K562 (cell line): Measurements from ENCODE around the gene WTAP. TPM values are rescaled to one million over a fixed set of nuclear protein-coding genes. Genes with fewer than 3 reads are reported as not detected.

ENCODE experiments used
- CREM ChIP-seq: IDR thresholded peaks from 2 replicates; pipeline ENCODE4 v1.6.1; 2014; ENCODE audit warnings: antibody characterized with exemption, low read depth
- ETV6 ChIP-seq, 3 experiments: fragments of 150-350 bp in 1 of 3; sonication (generic) in 1 of 3; formaldehyde crosslinking in 1 of 3; IDR thresholded peaks; 2 replicates each; pipeline versions ENCODE4 v1.6.1 to v1.8.0; 2014 to 2022; ENCODE audit warnings: borderline replicate concordance in 2 of 3, low read depth in 2 of 3, antibody characterized with exemption in 1 of 3, low read length in 1 of 3, mild to moderate bottlenecking in 1 of 3, missing genetic modification reagents in 1 of 3
- KAT7 ChIP-seq: sonication (generic); formaldehyde crosslinking; IDR thresholded peaks from 2 replicates; pipeline ENCODE4 v1.8.0; 2022; ENCODE audit warnings: missing genetic modification reagents, mild to moderate bottlenecking, borderline replicate concordance
- SIN3A ChIP-seq, 2 experiments: fragments of 150-350 bp in 1 of 2; IDR thresholded peaks; 2 replicates each; pipeline ENCODE4 v1.6.1; 2011 to 2016; ENCODE audit warnings: borderline replicate concordance in 2 of 2, low read depth in 2 of 2, low read length in 2 of 2, mild to moderate bottlenecking in 2 of 2, moderate library complexity in 2 of 2; ENCODE audit not compliant: control insufficient read depth in 1 of 2
- STAG1 ChIP-seq: sonication (generic); formaldehyde crosslinking; IDR thresholded peaks from 2 replicates; pipeline ENCODE4 v1.5.0; 2020; ENCODE audit warnings: missing genetic modification reagents, borderline replicate concordance
- TOE1 ChIP-seq, 2 experiments: fragments of 450-650 bp in 1 of 2; sonication (generic) in 1 of 2; formaldehyde crosslinking in 1 of 2; IDR thresholded peaks; 2 replicates each; pipeline versions ENCODE4 v1.7.1 to v1.8.0; 2016 to 2022; ENCODE audit warnings: borderline replicate concordance in 2 of 2, mild to moderate bottlenecking in 2 of 2, antibody characterized with exemption in 1 of 2, inconsistent platforms in 1 of 2, low read depth in 1 of 2, missing genetic modification reagents in 1 of 2, moderate library complexity in 1 of 2
- polyA plus RNA-seq, 8 experiments: library from polyadenylated mRNA; depleted of rRNA in 4 of 8; stranded (reverse) in 5 of 8; unstranded in 3 of 8; fragments of >200 nt; fragmentation: Nextera tagmentation in 2 of 8; fragmentation: Illumina TruSeq in 1 of 8; extraction: Ambion mirVana in 2 of 8; extraction: Trizol in 1 of 8; gene quantifications; 2 replicates each; pipeline versions ENCODE4 v1.2.1 to v1.2.3, GENCODE V29; 2011 to 2014; ENCODE audit warnings: inconsistent platforms in 1 of 8, missing spikeins in 1 of 8
- total RNA-seq, 7 experiments: library from RNA; depleted of rRNA in 6 of 7; stranded (reverse); fragments of >200 nt in 6 of 7; fragmentation: Illumina TruSeq in 2 of 7; extraction: Trizol in 2 of 7; gene quantifications; 2 replicates each; pipeline versions ENCODE4 v1.2.1 to v1.2.3, GENCODE V29; 2011 to 2021; ENCODE audit warnings: low replicate concordance in 1 of 7
- TF ChIP-seq, protein P1 (sequence below): sonication (generic); formaldehyde crosslinking; IDR thresholded peaks from 2 replicates; pipeline ENCODE4 v1.8.0; 2022; ENCODE audit warnings: mild to moderate bottlenecking, missing genetic modification reagents
- TF ChIP-seq, protein P2 (sequence below): sonication (generic); formaldehyde crosslinking; IDR thresholded peaks from 2 replicates; pipeline ENCODE4 v1.9.0; 2022; ENCODE audit warnings: mild to moderate bottlenecking, missing genetic modification reagents
- TF ChIP-seq, protein P3 (sequence below): sonication (generic); formaldehyde crosslinking; IDR thresholded peaks from 2 replicates; pipeline ENCODE4 v1.9.0; 2022; ENCODE audit warnings: mild to moderate bottlenecking, missing genetic modification reagents
- TF ChIP-seq, protein P4 (sequence below), 2 experiments: IDR thresholded peaks; 2 replicates each; pipeline ENCODE4 v1.6.1; 2011; ENCODE audit warnings: borderline replicate concordance in 1 of 2, control low read depth in 1 of 2, low read depth in 1 of 2, low read length in 1 of 2, mild to moderate bottlenecking in 1 of 2, mixed read lengths in 1 of 2, moderate library complexity in 1 of 2; ENCODE audit not compliant: insufficient read depth in 1 of 2, insufficient read length in 1 of 2, poor library complexity in 1 of 2, severe bottlenecking in 1 of 2; ENCODE audit errors: extremely low read depth in 1 of 2
- TF ChIP-seq, protein P5 (sequence below), 2 experiments: fragments of 450-650 bp in 1 of 2; sonication (generic) in 1 of 2; formaldehyde crosslinking in 1 of 2; IDR thresholded peaks in 1 of 2; conservative IDR thresholded peaks in 1 of 2; 2 replicates each; pipeline versions ENCODE4 v1.6.1 to v1.8.1; 2016 to 2023; ENCODE audit warnings: mild to moderate bottlenecking in 2 of 2, moderate library complexity in 2 of 2, inconsistent platforms in 1 of 2, missing genetic modification reagents in 1 of 2
- TF ChIP-seq, protein P6 (sequence below): sonication (generic); formaldehyde crosslinking; IDR thresholded peaks from 2 replicates; pipeline ENCODE4 v1.8.1; 2023; ENCODE audit warnings: mild to moderate bottlenecking, missing genetic modification reagents

Gene WTAP
- total and polyA plus RNA-seq, 9 of the 15 experiments (the other 6 are each of a cell fraction or from before 2014, with no cell fraction given): 52.4 to 156 (median 110) TPM

DNA sequence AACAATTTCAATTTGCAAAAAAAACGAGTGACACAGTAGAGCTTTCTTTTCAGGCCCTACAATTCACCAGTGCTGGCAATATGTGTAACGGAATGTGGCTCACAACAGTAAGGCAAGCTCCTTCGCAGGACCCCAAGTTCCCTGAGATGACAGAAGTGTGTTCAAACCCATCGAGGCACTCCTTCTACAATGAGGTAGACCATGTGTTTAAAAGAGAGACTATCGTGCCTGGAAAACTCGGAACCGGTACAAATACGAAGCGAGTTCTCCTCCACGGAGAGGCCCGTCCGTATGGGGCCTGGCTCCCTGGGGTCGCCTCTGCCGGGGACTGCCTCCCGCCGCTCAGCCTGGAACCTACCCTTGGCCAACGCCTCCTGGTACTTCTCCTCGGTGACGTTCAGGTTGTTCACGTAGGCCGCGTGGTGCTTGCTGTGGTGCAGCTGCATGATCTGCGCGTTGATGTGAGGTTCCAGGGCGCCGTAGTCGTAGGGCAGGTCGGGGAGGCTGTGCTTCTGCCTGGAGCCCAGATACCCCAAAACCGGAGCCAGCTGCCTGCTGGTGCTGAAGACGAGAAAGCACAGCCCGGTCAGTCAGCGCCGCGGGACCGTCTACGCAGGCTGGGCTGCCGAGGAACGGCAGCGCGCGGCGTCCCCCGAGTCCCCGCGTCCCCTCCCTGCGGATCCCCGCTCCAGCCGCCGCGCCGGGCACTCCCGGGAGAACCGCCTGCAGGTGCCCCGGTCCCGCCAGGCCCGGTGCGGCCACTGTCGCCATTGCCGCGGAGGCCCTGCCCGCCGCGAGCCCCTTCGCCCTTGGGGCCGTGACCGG is 34.8 kb upstream of the WTAP start (continued):
- TF ChIP-seq, protein P1, sequence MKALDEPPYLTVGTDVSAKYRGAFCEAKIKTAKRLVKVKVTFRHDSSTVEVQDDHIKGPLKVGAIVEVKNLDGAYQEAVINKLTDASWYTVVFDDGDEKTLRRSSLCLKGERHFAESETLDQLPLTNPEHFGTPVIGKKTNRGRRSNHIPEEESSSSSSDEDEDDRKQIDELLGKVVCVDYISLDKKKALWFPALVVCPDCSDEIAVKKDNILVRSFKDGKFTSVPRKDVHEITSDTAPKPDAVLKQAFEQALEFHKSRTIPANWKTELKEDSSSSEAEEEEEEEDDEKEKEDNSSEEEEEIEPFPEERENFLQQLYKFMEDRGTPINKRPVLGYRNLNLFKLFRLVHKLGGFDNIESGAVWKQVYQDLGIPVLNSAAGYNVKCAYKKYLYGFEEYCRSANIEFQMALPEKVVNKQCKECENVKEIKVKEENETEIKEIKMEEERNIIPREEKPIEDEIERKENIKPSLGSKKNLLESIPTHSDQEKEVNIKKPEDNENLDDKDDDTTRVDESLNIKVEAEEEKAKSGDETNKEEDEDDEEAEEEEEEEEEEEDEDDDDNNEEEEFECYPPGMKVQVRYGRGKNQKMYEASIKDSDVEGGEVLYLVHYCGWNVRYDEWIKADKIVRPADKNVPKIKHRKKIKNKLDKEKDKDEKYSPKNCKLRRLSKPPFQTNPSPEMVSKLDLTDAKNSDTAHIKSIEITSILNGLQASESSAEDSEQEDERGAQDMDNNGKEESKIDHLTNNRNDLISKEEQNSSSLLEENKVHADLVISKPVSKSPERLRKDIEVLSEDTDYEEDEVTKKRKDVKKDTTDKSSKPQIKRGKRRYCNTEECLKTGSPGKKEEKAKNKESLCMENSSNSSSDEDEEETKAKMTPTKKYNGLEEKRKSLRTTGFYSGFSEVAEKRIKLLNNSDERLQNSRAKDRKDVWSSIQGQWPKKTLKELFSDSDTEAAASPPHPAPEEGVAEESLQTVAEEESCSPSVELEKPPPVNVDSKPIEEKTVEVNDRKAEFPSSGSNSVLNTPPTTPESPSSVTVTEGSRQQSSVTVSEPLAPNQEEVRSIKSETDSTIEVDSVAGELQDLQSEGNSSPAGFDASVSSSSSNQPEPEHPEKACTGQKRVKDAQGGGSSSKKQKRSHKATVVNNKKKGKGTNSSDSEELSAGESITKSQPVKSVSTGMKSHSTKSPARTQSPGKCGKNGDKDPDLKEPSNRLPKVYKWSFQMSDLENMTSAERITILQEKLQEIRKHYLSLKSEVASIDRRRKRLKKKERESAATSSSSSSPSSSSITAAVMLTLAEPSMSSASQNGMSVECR (CRISPR knock-in tag): peak; percentile 85
- TF ChIP-seq, protein P2, sequence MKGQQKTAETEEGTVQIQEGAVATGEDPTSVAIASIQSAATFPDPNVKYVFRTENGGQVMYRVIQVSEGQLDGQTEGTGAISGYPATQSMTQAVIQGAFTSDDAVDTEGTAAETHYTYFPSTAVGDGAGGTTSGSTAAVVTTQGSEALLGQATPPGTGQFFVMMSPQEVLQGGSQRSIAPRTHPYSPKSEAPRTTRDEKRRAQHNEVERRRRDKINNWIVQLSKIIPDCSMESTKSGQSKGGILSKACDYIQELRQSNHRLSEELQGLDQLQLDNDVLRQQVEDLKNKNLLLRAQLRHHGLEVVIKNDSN (CRISPR knock-in tag): peak; percentile 51
- TF ChIP-seq, protein P3, sequence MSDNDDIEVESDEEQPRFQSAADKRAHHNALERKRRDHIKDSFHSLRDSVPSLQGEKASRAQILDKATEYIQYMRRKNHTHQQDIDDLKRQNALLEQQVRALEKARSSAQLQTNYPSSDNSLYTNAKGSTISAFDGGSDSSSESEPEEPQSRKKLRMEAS (CRISPR knock-in tag): peak; percentile 87
- peak; percentile 1; the same call in 1 of the 2 replicates for TF ChIP-seq KAT7 (CRISPR knock-in tag)
- TF ChIP-seq TOE1 (IDR thresholded peaks at IDR 0.05; ENCODE audit: borderline replicate concordance): no peak
- no peak for TF ChIP-seq TOE1 (CRISPR knock-in tag; IDR thresholded peaks at IDR 0.05; ENCODE audit: borderline replicate concordance, low read depth)
- TF ChIP-seq CREM: peak; percentile 75
- TF ChIP-seq, protein P4, sequence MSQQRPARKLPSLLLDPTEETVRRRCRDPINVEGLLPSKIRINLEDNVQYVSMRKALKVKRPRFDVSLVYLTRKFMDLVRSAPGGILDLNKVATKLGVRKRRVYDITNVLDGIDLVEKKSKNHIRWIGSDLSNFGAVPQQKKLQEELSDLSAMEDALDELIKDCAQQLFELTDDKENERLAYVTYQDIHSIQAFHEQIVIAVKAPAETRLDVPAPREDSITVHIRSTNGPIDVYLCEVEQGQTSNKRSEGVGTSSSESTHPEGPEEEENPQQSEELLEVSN (IDR thresholded peaks at IDR 0.05; ENCODE audit: borderline replicate concordance in 1 of 2, extremely low read depth in 1 of 2, insufficient read depth in 1 of 2, insufficient read length in 1 of 2, low read depth in 1 of 2, low read length in 1 of 2, poor library complexity in 1 of 2, severe bottlenecking in 1 of 2): peak; percentile 22 to 40
- TF ChIP-seq, protein P5, sequence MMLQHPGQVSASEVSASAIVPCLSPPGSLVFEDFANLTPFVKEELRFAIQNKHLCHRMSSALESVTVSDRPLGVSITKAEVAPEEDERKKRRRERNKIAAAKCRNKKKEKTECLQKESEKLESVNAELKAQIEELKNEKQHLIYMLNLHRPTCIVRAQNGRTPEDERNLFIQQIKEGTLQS (IDR thresholded peaks at IDR 0.05): no peak
- TF ChIP-seq, protein P5 (CRISPR knock-in tag; conservative IDR thresholded peaks at IDR 0.05): no peak
- TF ChIP-seq, protein P6, sequence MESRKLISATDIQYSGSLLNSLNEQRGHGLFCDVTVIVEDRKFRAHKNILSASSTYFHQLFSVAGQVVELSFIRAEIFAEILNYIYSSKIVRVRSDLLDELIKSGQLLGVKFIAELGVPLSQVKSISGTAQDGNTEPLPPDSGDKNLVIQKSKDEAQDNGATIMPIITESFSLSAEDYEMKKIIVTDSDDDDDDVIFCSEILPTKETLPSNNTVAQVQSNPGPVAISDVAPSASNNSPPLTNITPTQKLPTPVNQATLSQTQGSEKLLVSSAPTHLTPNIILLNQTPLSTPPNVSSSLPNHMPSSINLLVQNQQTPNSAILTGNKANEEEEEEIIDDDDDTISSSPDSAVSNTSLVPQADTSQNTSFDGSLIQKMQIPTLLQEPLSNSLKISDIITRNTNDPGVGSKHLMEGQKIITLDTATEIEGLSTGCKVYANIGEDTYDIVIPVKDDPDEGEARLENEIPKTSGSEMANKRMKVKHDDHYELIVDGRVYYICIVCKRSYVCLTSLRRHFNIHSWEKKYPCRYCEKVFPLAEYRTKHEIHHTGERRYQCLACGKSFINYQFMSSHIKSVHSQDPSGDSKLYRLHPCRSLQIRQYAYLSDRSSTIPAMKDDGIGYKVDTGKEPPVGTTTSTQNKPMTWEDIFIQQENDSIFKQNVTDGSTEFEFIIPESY (CRISPR knock-in tag): 0 out of 2 replicates have a peak, but pooled peaks have one; percentile 12
- TF ChIP-seq SIN3A (IDR thresholded peaks at IDR 0.05; ENCODE audit: borderline replicate concordance in 2 of 2, control insufficient read depth in 1 of 2, low read depth in 2 of 2, low read length in 2 of 2): peak in 1 of 2 experiments; percentile 35; a peak in 1 of 4 replicates
- no peak for TF ChIP-seq ETV6 (IDR thresholded peaks at IDR 0.05; ENCODE audit: borderline replicate concordance in 1 of 2, low read depth in 2 of 2, low read length in 1 of 2)
- peak; percentile 79; the same call in 1 of the 2 replicates for TF ChIP-seq ETV6 (CRISPR knock-in tag; IDR thresholded peaks at IDR 0.05; ENCODE audit: borderline replicate concordance)
- TF ChIP-seq STAG1: no peak; the same call in 1 of the 2 replicates
